HUES48 (cell line): ENCODE data around the gene CA9.

Experiments used
- H3K27ac ChIP-seq: one replicate; pipeline ENCODE4 v1.7.0; 2013; ENCODE audit warnings: low read depth, low read length, inconsistent platforms
- H3K27me3 ChIP-seq: 2 replicates; pipeline ENCODE4 v1.6.1; 2013; ENCODE audit warnings: mild to moderate bottlenecking, low read length; ENCODE audit not compliant: control insufficient read depth, insufficient read depth
- H3K36me3 ChIP-seq: 2 replicates; pipeline ENCODE4 v1.6.1; 2013; ENCODE audit warnings: low read length; ENCODE audit not compliant: control insufficient read depth, insufficient read depth
- H3K4me1 ChIP-seq: 2 replicates; pipeline ENCODE4 v1.6.1; 2013; ENCODE audit warnings: mild to moderate bottlenecking, low read length; ENCODE audit not compliant: control insufficient read depth, insufficient read depth
- H3K4me3 ChIP-seq: 2 replicates; pipeline ENCODE4 v1.5.1; 2013; ENCODE audit warnings: mild to moderate bottlenecking, low read depth, low read length
- H3K9ac ChIP-seq: 2 replicates; pipeline ENCODE4 v1.6.1; 2013; ENCODE audit warnings: mild to moderate bottlenecking, low read depth, low read length, moderate library complexity
- H3K9me3 ChIP-seq: 2 replicates; pipeline ENCODE4 v1.6.1; 2013; ENCODE audit warnings: low read length; ENCODE audit not compliant: control insufficient read depth, insufficient read depth

CA9 gene

DNA sequence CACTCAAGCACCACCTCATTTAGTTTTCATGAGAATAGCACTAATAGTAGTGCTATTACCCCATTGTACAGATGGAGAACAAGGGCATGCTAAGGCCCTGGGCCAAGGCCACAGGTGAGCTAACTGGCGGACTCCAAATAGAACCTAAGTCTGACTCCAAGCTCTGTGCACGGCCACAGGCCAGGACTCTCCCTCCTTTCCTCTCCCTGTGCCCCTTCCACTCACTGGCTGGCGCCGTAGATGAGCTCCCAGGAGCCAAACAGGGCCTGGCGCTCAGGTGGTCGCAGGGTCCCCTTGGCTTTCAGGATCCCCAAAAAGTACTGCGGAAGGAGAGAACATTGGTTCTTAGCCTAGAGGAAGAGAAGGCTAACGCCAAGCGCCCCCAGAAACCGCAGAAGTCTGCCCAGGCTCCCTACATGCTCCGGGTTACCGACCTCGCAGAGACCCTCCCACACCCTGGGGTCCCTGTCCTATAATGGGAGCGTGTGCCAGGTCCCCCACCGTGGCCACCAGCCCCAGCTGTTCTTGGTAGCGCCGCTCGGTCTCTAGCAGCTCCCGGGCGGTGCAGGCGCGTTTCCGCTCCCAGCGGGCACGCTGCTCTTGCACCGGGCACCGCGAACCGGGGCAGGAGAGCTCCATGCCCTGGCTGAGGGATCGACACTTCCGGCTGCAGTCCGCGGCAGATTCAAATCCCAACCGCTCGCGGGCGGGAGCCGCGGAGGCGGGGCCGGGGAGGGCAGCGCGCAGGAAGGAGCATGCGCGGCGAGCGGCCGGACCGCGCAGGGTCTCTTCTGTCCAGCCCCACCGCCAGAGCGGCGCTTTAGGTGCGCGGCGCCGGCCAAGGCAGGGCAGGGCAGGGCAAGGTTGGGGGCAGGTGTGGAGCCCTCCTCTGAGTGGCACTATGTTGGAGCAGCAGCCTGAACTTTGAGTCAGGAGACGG, 8.9 kb upstream of the CA9 start, which contains the start of gene ARHGEF39:
Gene ARHGEF39, minus strand, starts transcription at position 665 of the 940 bp plus-strand sequence. Its CDS starts 26 bp downstream, at position 639.
- Histone ChIP-seq H3K9me3 (no peaks in the 10 kb centered on the region), H3K4me1 (peaks cover 10% of the 10 kb centered on the region), H3K4me3 (peak within 1 kb of the TSS; percentile 87), H3K36me3 (peaks cover 37% of the 10 kb centered on the region), H3K27ac (peak within 1 kb of the TSS; percentile 77), H3K27me3 (no peaks in the 10 kb centered on the region), H3K9ac (peak within 1 kb of the TSS; percentile 72)

DNA sequence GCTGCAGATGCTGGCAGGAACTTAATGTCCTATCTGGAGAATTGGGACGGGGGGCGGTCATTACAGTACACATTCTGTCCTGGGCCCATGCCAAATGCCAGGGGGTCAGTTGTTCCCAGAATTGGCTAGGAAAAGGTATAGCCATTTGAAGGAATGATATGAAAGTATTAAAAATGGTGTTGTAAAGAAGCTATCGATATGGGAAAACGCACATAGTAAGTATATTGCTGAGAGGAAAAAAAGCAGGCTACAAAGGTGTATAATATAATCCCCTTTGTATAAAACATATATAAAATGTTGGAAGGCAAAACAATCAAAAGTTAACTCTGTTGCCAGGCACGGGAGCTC, 8.3 kb upstream of the CA9 start:
- Histone ChIP-seq H3K9me3 (no peaks in the 10 kb centered on the region), H3K36me3 (peaks cover 32% of the 10 kb centered on the region), H3K27ac (peak overlapping the region; percentile 77), H3K9ac (no peak overlapping the region), H3K27me3 (no peaks in the 10 kb centered on the region), H3K4me3 (peak overlapping the region; percentile 87), H3K4me1 (peaks cover 10% of the 10 kb centered on the region)

DNA sequence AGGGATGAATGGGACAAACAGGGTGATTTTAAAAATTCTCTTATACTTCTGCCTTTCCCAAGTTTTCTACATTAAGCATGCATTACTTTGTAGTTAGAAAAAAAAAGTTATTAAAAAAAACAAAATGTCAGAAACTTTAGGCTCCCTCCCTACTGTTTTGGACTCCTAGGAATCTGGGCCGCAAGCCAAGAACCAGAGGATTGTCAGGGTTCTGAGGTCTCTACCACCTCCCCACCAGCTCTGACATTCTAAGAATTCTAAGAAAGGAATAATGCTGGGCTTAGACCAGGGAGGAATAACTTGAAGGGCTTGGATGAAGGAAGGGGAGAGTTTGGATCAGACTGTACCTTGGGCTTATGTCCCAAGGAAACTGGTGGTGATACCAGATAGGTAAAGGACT, 7.7 kb upstream of the CA9 start:
- peaks cover 10% of the 10 kb centered on the region for H3K4me1 ChIP-seq
- H3K27ac ChIP-seq: no peak overlapping the region
- H3K27me3 ChIP-seq: no peaks in the 10 kb centered on the region
- H3K9me3 ChIP-seq: no peaks in the 10 kb centered on the region
- no peak overlapping the region for H3K4me3 ChIP-seq
- H3K36me3 ChIP-seq: peaks cover 26% of the 10 kb centered on the region
- no peak overlapping the region for H3K9ac ChIP-seq

DNA sequence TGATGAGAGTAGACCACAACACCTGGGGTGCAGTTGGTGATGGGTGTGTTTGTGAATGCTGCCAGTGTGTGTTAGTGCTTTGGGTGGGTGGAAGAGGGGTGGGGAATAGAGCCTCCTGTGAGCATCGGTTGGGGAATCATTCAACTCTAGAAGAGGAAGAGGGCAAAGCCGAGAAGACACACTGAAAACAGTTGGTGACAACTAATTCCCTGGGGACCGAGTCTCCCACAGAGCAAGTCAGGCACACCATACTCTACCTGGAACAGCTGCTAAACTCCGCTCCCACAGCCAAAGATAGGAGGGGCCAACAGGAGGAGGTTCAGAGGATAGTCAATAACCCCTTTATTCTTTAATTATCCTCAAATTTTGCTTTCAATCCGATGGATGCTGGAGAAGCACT, 7.2 kb upstream of the CA9 start:
- H3K27me3 ChIP-seq: no peaks in the 10 kb centered on the region
- H3K36me3 ChIP-seq: peaks cover 21% of the 10 kb centered on the region
- no peak overlapping the region for H3K27ac ChIP-seq
- no peak overlapping the region for H3K4me3 ChIP-seq
- H3K4me1 ChIP-seq: peaks cover 10% of the 10 kb centered on the region
- no peaks in the 10 kb centered on the region for H3K9me3 ChIP-seq
- H3K9ac ChIP-seq: no peak overlapping the region

DNA sequence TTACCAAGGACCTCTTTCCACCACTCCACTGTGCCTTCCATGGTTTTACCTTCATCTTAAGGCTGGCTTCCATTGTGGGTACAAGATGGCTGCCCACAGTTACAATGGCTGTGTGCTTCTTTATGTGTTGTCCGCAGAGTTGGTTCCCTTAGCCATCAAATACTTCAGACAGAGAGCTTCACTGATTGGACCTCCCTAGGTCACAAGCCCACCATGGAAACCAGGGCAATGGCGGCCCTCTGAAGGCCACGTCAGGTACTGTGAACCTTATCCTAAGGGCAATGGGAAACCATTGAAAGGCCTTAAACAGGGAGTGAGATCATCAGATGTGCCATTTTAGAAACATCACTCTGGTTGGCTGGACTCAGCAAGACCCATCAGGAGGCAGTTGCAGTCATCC, 5.8 kb upstream of the CA9 start:
- Histone ChIP-seq H3K9me3 (no peaks in the 10 kb centered on the region), H3K9ac (no peak overlapping the region), H3K27ac (no peak overlapping the region), H3K36me3 (peaks cover 7% of the 10 kb centered on the region), H3K4me3 (no peak overlapping the region), H3K4me1 (peaks cover 10% of the 10 kb centered on the region), H3K27me3 (no peaks in the 10 kb centered on the region)

DNA sequence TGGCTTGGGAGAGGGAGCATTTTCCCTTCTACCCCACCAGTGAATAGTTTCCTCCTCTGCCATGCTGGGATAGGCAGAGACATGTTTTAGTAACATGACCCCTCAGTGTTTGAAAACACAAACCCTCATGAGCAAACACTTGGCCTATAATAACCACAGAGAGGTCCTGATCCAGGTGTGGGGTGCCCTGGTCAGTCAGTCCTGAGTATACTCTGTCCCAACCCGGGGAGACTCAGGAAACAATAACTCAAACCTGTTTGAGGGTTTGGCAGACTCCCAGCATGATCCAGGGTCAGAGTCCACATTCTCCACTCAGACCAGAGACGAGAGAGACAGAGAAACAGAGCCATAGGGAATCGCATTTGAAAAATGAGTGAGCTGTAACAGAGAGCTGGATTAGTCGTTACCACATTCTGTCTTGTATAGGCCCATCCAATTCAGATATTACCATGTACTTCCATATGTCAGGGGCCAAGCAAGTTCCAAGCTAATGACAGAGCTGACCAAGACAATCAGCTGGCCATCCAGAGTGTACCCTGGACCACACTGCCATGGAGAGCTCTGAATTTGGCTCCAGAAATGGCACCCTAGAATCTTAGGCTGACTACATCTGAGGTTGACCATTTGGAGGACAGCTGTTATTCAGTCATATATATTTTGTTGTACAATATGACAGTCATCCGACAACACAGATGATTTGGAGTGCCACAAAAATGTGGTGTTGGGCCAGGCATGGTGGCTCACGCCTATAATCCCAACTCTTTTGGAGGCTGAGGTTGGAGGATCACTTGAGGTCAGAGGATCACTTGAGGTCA, 4.2 kb upstream of the CA9 start:
- H3K36me3 ChIP-seq: no peaks in the 10 kb centered on the region
- H3K4me1 ChIP-seq: peaks cover 3% of the 10 kb centered on the region; the same call in 1 of the 2 replicates
- H3K4me3 ChIP-seq: no peak overlapping the region
- H3K9ac ChIP-seq: no peak overlapping the region
- H3K27me3 ChIP-seq: no peaks in the 10 kb centered on the region
- no peak overlapping the region for H3K27ac ChIP-seq
- no peaks in the 10 kb centered on the region for H3K9me3 ChIP-seq

DNA sequence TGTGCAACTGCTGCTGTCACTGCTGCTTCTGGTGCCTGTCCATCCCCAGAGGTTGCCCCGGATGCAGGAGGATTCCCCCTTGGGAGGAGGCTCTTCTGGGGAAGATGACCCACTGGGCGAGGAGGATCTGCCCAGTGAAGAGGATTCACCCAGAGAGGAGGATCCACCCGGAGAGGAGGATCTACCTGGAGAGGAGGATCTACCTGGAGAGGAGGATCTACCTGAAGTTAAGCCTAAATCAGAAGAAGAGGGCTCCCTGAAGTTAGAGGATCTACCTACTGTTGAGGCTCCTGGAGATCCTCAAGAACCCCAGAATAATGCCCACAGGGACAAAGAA, 265 bp downstream of the CA9 start:
- H3K9ac ChIP-seq: no peak overlapping the region

DNA sequence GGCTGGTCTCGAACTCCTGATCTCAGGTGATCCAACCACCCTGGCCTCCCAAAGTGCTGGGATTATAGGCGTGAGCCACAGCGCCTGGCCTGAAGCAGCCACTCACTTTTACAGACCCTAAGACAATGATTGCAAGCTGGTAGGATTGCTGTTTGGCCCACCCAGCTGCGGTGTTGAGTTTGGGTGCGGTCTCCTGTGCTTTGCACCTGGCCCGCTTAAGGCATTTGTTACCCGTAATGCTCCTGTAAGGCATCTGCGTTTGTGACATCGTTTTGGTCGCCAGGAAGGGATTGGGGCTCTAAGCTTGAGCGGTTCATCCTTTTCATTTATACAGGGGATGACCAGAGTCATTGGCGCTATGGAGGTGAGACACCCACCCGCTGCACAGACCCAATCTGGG, 1.5 kb downstream of the CA9 start:
- no peak overlapping the region for H3K27ac ChIP-seq
- no peaks in the 10 kb centered on the region for H3K36me3 ChIP-seq
- H3K9me3 ChIP-seq: no peaks in the 10 kb centered on the region
- H3K27me3 ChIP-seq: peaks cover 4% of the 10 kb centered on the region
- H3K4me3 ChIP-seq: peak overlapping the region; percentile 64
- no peaks in the 10 kb centered on the region for H3K4me1 ChIP-seq
- no peak overlapping the region for H3K9ac ChIP-seq

More for the DNA sequence above, 265 bp downstream of the CA9 start:
- Histone ChIP-seq H3K27me3 (peaks cover 4% of the 10 kb centered on the region), H3K27ac (no peak overlapping the region), H3K4me3 (no peak overlapping the region), H3K36me3 (no peaks in the 10 kb centered on the region), H3K9me3 (no peaks in the 10 kb centered on the region), H3K4me1 (no peaks in the 10 kb centered on the region)

DNA sequence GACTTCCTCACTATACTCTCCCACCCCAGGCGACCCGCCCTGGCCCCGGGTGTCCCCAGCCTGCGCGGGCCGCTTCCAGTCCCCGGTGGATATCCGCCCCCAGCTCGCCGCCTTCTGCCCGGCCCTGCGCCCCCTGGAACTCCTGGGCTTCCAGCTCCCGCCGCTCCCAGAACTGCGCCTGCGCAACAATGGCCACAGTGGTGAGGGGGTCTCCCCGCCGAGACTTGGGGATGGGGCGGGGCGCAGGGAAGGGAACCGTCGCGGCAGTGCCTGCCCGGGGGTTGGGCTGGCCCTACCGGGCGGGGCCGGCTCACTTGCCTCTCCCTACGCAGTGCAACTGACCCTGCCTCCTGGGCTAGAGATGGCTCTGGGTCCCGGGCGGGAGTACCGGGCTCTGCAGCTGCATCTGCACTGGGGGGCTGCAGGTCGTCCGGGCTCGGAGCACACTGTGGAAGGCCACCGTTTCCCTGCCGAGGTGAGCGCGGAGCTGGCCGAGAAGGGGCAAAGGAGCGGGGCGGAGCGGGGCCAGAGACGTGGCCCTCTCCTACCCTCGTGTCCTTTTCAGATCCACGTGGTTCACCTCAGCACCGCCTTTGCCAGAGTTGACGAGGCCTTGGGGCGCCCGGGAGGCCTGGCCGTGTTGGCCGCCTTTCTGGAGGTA, 2.1 kb downstream of the CA9 start:
- peak overlapping the region; percentile 82 for H3K9ac ChIP-seq
- no peak overlapping the region for H3K27ac ChIP-seq
- H3K9me3 ChIP-seq: no peaks in the 10 kb centered on the region
- H3K36me3 ChIP-seq: no peaks in the 10 kb centered on the region
- H3K4me3 ChIP-seq: peak overlapping the region; percentile 64
- H3K4me1 ChIP-seq: peaks cover 4% of the 10 kb centered on the region
- H3K27me3 ChIP-seq: peaks cover 4% of the 10 kb centered on the region

DNA sequence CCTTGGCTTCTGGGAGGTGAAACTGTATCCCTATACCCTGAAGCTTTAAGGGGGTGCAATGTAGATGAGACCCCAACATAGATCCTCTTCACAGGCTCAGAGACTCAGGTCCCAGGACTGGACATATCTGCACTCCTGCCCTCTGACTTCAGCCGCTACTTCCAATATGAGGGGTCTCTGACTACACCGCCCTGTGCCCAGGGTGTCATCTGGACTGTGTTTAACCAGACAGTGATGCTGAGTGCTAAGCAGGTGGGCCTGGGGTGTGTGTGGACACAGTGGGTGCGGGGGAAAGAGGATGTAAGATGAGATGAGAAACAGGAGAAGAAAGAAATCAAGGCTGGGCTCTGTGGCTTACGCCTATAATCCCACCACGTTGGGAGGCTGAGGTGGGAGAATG, 5.4 kb downstream of the CA9 start:
- Histone ChIP-seq H3K9me3 (no peaks in the 10 kb centered on the region), H3K4me3 (no peak overlapping the region), H3K36me3 (peaks cover 24% of the 10 kb centered on the region), H3K9ac (no peak overlapping the region), H3K27ac (no peak overlapping the region), H3K4me1 (peaks cover 4% of the 10 kb centered on the region), H3K27me3 (peaks cover 4% of the 10 kb centered on the region)
